Measurements from ENCODE around the gene L3MBTL2. TPM values are rescaled to one million over a fixed set of nuclear protein-coding genes. Genes with fewer than 3 reads are reported as not detected.

The L3MBTL2 gene
- total and polyA plus RNA-seq, 2 of the 13 experiments (the other 11 are each of a cell fraction or from before 2014, with no cell fraction given), result 13.8 to 33.7 TPM

DNA sequence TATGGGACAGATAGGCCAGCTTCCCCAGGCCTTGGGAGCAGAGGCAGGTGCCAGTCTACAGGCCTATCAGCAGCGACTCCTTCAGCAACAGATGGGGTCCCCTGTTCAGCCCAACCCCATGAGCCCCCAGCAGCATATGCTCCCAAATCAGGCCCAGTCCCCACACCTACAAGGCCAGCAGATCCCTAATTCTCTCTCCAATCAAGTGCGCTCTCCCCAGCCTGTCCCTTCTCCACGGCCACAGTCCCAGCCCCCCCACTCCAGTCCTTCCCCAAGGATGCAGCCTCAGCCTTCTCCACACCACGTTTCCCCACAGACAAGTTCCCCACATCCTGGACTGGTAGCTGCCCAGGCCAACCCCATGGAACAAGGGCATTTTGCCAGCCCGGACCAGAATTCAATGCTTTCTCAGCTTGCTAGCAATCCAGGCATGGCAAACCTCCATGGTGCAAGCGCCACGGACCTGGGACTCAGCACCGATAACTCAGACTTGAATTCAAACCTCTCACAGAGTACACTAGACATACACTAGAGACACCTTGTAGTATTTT is 26.6 kb upstream of the L3MBTL2 start (continued):
- TF ChIP-seq, protein P1, sequence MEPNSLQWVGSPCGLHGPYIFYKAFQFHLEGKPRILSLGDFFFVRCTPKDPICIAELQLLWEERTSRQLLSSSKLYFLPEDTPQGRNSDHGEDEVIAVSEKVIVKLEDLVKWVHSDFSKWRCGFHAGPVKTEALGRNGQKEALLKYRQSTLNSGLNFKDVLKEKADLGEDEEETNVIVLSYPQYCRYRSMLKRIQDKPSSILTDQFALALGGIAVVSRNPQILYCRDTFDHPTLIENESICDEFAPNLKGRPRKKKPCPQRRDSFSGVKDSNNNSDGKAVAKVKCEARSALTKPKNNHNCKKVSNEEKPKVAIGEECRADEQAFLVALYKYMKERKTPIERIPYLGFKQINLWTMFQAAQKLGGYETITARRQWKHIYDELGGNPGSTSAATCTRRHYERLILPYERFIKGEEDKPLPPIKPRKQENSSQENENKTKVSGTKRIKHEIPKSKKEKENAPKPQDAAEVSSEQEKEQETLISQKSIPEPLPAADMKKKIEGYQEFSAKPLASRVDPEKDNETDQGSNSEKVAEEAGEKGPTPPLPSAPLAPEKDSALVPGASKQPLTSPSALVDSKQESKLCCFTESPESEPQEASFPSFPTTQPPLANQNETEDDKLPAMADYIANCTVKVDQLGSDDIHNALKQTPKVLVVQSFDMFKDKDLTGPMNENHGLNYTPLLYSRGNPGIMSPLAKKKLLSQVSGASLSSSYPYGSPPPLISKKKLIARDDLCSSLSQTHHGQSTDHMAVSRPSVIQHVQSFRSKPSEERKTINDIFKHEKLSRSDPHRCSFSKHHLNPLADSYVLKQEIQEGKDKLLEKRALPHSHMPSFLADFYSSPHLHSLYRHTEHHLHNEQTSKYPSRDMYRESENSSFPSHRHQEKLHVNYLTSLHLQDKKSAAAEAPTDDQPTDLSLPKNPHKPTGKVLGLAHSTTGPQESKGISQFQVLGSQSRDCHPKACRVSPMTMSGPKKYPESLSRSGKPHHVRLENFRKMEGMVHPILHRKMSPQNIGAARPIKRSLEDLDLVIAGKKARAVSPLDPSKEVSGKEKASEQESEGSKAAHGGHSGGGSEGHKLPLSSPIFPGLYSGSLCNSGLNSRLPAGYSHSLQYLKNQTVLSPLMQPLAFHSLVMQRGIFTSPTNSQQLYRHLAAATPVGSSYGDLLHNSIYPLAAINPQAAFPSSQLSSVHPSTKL (CRISPR knock-in tag; IDR thresholded peaks at IDR 0.05), result no peak
- TF ChIP-seq ZNF235 (CRISPR knock-in tag; IDR thresholded peaks at IDR 0.05; ENCODE audit: borderline replicate concordance) (no peak), PBX2 (CRISPR knock-in tag; IDR thresholded peaks at IDR 0.05) (no peak), ZSCAN20 (CRISPR knock-in tag; IDR thresholded peaks at IDR 0.05; ENCODE audit: borderline replicate concordance) (no peak), ZNF770 (CRISPR knock-in tag; IDR thresholded peaks at IDR 0.05) (no peak), ZC3H13 (CRISPR knock-in tag; IDR thresholded peaks at IDR 0.05) (peak; percentile 88; the same call in 1 of the 2 replicates), ZNF343 (CRISPR knock-in tag; IDR thresholded peaks at IDR 0.05) (no peak), MAFG (CRISPR knock-in tag; IDR thresholded peaks at IDR 0.05) (no peak), CREBL2 (CRISPR knock-in tag; IDR thresholded peaks at IDR 0.05; ENCODE audit: borderline replicate concordance) (no peak), AGO2 (optimal IDR thresholded peaks at IDR 0.05; ENCODE audit: low read depth, low read length) (peak; percentile 42), SOX13 (IDR thresholded peaks at IDR 0.05) (no peak), SOX13 (CRISPR knock-in tag; conservative IDR thresholded peaks at IDR 0.05 in 1 of 2, IDR thresholded peaks at IDR 0.05 in 1 of 2) (no peak), TOE1 (CRISPR knock-in tag; IDR thresholded peaks at IDR 0.05) (no peak), SOX5 (CRISPR knock-in tag; IDR thresholded peaks at IDR 0.05; ENCODE audit: borderline replicate concordance) (no peak), POLR2A (IDR thresholded peaks at IDR 0.05; ENCODE audit: insufficient read depth in 1 of 2, low read depth in 2 of 2, low read length in 2 of 2) (0 out of 4 replicates have a peak, but pooled peaks of 1 of the 2 experiments have one; percentile 39), CENPX (CRISPR knock-in tag; IDR thresholded peaks at IDR 0.05) (no peak), ZNF143 (CRISPR knock-in tag; IDR thresholded peaks at IDR 0.05) (no peak), MIER3 (CRISPR knock-in tag; IDR thresholded peaks at IDR 0.05; ENCODE audit: borderline replicate concordance) (no peak), SIX1 (CRISPR knock-in tag; IDR thresholded peaks at IDR 0.05; ENCODE audit: borderline replicate concordance) (no peak), ARNT2 (CRISPR knock-in tag; IDR thresholded peaks at IDR 0.05; ENCODE audit: low read depth) (no peak), RBM22 (optimal IDR thresholded peaks at IDR 0.05; ENCODE audit: low read length) (peak; percentile 65), FIP1L1 (IDR thresholded peaks at IDR 0.05; ENCODE audit: borderline replicate concordance, insufficient read depth, low read depth, low read length) (no peak), ZNF496 (CRISPR knock-in tag; IDR thresholded peaks at IDR 0.05; ENCODE audit: insufficient replicate concordance) (no peak)
